ENCODE measurements around the gene RBMS3.
"Not testable (repeated sequence)": the region's sequence is repeated elsewhere in the genome, so short reads cannot be mapped to it uniquely, and the experiment has no call there.

RBMS3 gene

GRCh38 chr3:29759411-29760225 lies 478.7 kb downstream of the RBMS3 start:
- in situ Hi-C loops (cut with MboI; ENCODE audit: low sequenced_read_pairs), result no loop called here

- in situ Hi-C loops (cut with MboI; ENCODE audit: low sequenced_read_pairs), result no loop called here
Measured at GRCh38 chr3:29760226-29760685, 479.4 kb downstream of the RBMS3 start.

- in situ Hi-C loops (cut with MboI; ENCODE audit: low sequenced_read_pairs), result no loop called here
Measured at GRCh38 chr3:29761517-29761916, 480.6 kb downstream of the RBMS3 start.

GRCh38 chr3:29763115-29763514 lies 482.2 kb downstream of the RBMS3 start:
- in situ Hi-C loops (cut with MboI; ENCODE audit: low sequenced_read_pairs), result no loop called here

GRCh38 chr3:29764041-29764440 lies 483.2 kb downstream of the RBMS3 start:
- in situ Hi-C loops (cut with MboI; ENCODE audit: low sequenced_read_pairs), result no loop called here

GRCh38 chr3:29764603-29765254 lies 483.9 kb downstream of the RBMS3 start:
- in situ Hi-C loops (cut with MboI; ENCODE audit: low sequenced_read_pairs), result no loop called here

DNA sequence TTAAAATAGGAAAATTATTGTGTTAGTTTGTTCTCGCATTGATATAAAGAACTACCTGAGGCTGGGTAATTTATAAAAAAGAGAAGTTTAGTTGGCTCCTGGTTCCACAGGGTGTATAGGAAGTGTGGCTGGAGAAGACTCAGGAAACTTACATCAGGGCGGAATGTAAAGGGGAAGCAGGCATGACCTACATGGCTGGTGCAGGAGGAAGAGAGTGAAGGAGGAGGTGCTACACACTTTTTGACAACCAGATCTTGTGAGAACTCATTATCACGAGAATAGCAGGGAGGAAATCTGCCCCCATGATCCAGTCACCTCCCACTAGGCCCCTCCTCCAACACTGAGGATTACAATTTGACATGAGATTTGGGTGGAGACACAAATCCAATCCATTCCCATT lies 490.7 kb downstream of the RBMS3 start:
- in situ Hi-C loops (cut with MboI; ENCODE audit: low sequenced_read_pairs), result no loop called here

- in situ Hi-C loops (cut with MboI; ENCODE audit: low sequenced_read_pairs), result no loop called here
Measured at GRCh38 chr3:29772436-29772835, 491.6 kb downstream of the RBMS3 start.

DNA sequence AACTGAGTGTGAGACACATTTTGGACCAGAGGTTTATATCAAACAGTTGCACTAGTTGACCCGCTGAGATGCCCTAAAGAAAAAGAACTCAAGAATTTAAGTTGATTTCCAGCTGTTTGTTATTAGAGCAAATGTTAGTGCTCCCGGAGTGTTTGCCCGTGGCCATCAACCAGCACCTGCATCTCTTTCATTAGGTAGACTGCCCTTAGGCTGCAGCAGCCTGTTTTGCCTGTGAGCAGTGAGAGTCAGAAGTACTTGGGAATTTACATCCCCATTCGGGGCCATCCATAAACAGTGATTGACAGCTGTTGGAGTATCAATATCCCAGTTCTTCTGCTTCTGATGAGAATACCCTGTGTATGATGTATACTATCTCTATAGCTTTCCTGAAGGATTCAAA lies 492.6 kb downstream of the RBMS3 start:
- in situ Hi-C loops (cut with MboI; ENCODE audit: low sequenced_read_pairs), result no loop called here

- in situ Hi-C loops (cut with MboI; ENCODE audit: low sequenced_read_pairs), result no loop called here
Measured at GRCh38 chr3:29775340-29775739, 494.5 kb downstream of the RBMS3 start.

DNA sequence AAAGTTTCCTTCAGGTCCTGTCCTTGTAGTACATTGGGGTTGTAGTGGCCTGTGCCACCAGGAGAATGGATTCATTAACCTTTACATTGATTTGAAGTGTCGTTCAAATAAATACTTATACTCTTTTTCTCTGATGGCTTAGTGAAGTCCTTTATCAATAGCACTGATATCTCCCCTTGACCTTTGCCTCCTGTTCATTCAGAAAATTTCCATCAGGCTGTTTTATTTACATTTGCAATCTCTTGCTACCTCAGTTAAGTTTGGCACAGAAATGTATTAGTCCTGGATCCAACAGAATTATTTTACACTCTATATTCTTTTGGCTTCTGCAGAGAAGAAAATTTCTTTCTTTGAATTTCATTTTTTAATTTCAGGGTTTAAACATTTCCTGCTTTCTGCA lies 497.0 kb downstream of the RBMS3 start:
- in situ Hi-C loops (cut with MboI; ENCODE audit: low sequenced_read_pairs), result no loop called here

DNA sequence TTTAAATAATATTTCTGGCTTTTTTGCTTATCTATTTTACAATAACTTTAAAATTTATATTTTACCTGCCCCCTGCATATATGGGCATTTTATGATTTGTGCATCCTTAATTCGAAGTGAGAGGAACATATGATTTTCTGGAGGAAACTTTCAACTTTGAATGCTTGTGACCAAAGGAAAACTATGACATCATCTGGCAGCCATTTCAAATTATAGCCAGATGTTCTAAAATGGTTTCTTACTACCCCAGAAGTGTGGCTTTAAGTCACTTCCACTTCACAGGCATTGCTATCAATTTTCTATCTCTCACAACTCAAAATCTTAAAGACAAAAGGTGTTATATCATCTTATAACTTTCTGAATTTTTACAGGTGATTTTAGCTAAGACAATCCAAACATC lies 508.8 kb downstream of the RBMS3 start:
- in situ Hi-C loops (cut with MboI; ENCODE audit: low sequenced_read_pairs), result no loop called here

- in situ Hi-C loops (cut with MboI; ENCODE audit: low sequenced_read_pairs), result no loop called here
Measured at GRCh38 chr3:29796808-29797207, 515.9 kb downstream of the RBMS3 start.

GRCh38 chr3:29802057-29802456 lies 521.2 kb downstream of the RBMS3 start:
- in situ Hi-C loops (cut with MboI; ENCODE audit: low sequenced_read_pairs), result no loop called here

GRCh38 chr3:29804044-29804443 lies 523.2 kb downstream of the RBMS3 start:
- in situ Hi-C loops (cut with MboI; ENCODE audit: low sequenced_read_pairs), result no loop called here

DNA sequence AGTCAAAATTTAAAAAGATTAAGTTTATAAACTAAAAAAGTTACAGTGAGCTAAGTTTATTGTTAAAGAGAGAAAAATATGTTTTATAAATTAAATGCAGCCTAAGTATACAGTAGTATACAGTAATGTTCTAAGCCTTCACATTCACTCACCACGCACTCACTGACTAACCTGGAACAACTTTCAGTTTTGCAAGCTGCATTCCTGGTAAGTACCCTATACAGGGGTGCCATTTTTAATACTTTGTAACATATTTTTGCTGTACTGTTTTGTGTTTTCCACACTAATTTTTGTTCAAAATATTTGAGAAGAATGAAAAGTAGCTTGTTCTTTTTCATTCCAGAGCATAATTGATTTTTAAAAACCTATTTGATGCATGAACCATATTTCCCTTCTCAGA lies 524.9 kb downstream of the RBMS3 start:
- in situ Hi-C loops (cut with MboI; ENCODE audit: low sequenced_read_pairs), result no loop called here

GRCh38 chr3:29808324-29808723 lies 527.5 kb downstream of the RBMS3 start:
- in situ Hi-C loops (cut with MboI; ENCODE audit: low sequenced_read_pairs), result not testable (repeated sequence)

DNA sequence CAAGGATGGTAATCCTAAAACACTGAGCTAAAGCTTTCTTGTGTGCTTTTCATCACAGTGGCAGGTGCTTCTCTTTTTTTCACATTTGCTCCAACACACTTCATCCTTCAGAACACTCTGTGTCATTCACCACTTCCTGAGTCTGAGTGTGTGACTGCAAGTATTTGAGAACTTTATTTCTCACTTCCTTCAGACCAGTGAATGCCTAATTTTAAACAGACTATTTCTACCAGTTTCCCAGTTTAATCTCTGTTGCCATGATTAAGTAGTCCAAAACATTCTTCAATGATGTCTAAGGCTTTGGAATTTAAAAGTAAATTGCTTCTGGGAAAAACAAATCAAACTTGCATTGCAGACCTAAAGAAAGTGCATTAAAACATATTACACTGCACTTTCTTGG lies 541.2 kb downstream of the RBMS3 start:
- in situ Hi-C loops (cut with MboI; ENCODE audit: low sequenced_read_pairs), result no loop called here

DNA sequence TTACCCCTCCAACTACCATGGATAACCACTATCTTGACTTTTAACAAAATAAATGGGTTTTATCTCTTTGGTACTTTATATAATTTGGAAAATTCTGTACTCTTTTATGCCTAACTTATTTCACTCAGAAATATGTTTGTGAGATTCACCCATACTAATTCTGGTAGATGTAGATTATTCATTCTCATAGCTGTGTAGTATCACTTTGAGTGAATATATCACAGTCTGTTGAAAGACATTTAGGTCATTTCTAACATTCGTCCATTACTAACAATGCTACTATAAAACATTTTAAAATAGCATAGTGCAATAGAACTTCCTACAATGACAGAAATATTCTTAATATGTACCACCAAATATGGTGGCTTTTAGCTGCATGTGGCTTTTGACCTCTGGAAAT lies 542.4 kb downstream of the RBMS3 start:
- in situ Hi-C loops (cut with MboI; ENCODE audit: low sequenced_read_pairs), result no loop called here

DNA sequence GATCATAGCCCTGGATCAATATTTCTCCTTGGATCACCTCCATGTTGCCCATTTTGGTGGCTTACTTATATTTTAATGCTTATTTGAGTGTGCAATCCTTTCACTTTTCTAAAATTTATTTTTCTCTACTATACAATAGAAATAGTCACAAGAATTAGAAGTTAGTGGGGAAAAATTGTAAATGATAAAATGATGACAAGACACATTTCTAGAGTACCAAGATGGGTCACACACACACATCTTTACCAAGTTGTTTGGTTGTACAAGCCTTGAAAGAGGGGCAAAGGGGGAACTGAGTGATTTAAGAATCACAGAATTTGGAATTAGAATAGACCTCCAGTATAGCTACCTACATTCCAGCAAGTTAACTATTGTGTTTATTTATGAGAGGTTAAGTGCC lies 545.8 kb downstream of the RBMS3 start:
- in situ Hi-C loops (cut with MboI; ENCODE audit: low sequenced_read_pairs), result no loop called here

DNA sequence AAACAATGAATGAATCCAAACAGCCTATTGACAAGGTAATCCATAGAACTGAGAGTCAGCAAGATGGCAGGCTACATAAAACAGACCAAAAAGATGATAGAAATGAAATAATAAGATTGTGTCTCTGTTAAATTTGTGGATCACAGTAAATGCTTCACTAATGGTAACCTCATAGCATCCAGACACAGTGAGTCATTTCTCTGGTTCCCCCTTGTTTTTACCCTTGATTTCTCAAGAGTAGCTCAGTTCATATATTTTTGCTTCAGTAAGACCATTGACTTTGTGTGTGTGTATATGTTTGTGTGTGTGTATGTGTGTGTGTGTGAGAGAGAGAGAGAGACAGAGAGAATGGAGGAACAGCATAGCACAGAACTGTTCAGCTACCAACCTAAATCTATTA lies 546.9 kb downstream of the RBMS3 start:
- in situ Hi-C loops (cut with MboI; ENCODE audit: low sequenced_read_pairs), result no loop called here

DNA sequence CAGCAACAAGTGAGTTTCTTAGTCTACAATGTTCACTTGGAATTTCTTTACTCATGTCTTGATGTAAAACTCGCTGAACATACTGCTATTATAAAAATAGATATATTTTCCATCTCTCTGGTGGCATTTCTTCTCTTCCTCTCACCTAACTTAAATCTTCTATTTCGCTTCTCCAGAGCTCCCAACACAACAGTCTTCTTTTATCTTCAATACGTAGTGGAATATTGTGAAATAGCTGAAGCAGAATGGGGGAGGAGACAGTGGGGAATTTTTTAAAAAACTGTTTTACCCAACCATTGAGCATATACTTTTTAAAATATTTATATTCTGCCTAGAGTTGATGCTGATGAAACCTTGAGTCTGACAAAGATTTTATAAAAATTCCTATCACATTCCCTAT lies 548.5 kb downstream of the RBMS3 start:
- in situ Hi-C loops (cut with MboI; ENCODE audit: low sequenced_read_pairs), result no loop called here

Data from HL-60/S4 treated with retinoic acid at 250 ng/mL for 4 days and 3 days (cell line).